Endothelial cell of umbilical vein (primary cell): ENCODE data around the gene EIF2S3. TPM values are rescaled to one million over a fixed set of nuclear protein-coding genes. Genes with fewer than 3 reads are reported as not detected.

Source experiments
- BruUV-seq: library from RNA; stranded (reverse); fragments of 400-500 nt; replicated peaks from 2 replicates; lab custom pipeline; 2021; lab: Mats Ljungman, UMichigan
- CTCF ChIA-PET: fragments of 300-600, 350-600 bp; sonication (Branson Sonifier 250); formaldehyde crosslinking; loops from one replicate; lab custom pipeline; 2021; ENCODE audit warnings: antibody characterized with exemption, inconsistent platforms; lab: Charles Lee
- POLR2A ChIA-PET: fragments of 300-600, 350-600 bp; sonication (Branson Sonifier 250); formaldehyde crosslinking; loops from one replicate; lab custom pipeline; 2021; ENCODE audit warnings: antibody characterized with exemption, inconsistent platforms; lab: Charles Lee
- DNase-seq: peaks from one replicate; pipeline ENCODE4 v3.0.0-alpha.2; 2011; ENCODE audit warnings: low read depth, low spot score
- FAIRE-seq: peaks from 2 replicates; lab custom pipeline; 2011; peaks lifted over from hg19 to GRCh38; lab: Jason Lieb, UNC
- H2AFZ ChIP-seq: 2 replicates; pipeline ENCODE4 v1.6.0; 2012; ENCODE audit warnings: low read depth, low read length, control low read depth, inconsistent platforms
- H3K27ac ChIP-seq: 2 replicates; pipeline ENCODE4 v1.5.1; 2011; ENCODE audit warnings: low read depth, mild to moderate bottlenecking, control low read depth, low read length, moderate library complexity; ENCODE audit not compliant: insufficient read depth
- H3K27me3 ChIP-seq, 2 experiments: 2 replicates each; pipeline versions ENCODE4 v1.6.0 to v1.6.1; 2011; ENCODE audit warnings: low read length in 2 of 2, mixed read lengths in 1 of 2; ENCODE audit not compliant: control insufficient read depth in 2 of 2, insufficient read depth in 2 of 2
- H3K36me3 ChIP-seq, 2 experiments: 2 replicates in 1 of 2; 3 replicates in 1 of 2; pipeline ENCODE4 v1.5.1; 2011; ENCODE audit warnings: low read length in 2 of 2, mild to moderate bottlenecking in 1 of 2, moderate library complexity in 1 of 2; ENCODE audit not compliant: control insufficient read depth in 2 of 2, insufficient read depth in 2 of 2; ENCODE audit errors: extremely low read depth in 1 of 2
- H3K4me1 ChIP-seq: 3 replicates; pipeline ENCODE4 v1.5.1; 2011; ENCODE audit warnings: mild to moderate bottlenecking, low read length; ENCODE audit not compliant: control insufficient read depth, insufficient read depth; ENCODE audit errors: extremely low read depth
- H3K4me2 ChIP-seq: 2 replicates; pipeline ENCODE4 v1.6.1; 2011; ENCODE audit warnings: low read length, control low read depth, mixed read lengths; ENCODE audit not compliant: insufficient read depth
- H3K4me3 ChIP-seq, 3 experiments: fragments of 200-600 bp in 1 of 3; sonication (generic), shearing (Covaris generic) in 1 of 3; replicated peaks in 1 of 3; 2 replicates each; pipeline ENCODE4 v1.5.1; 2011 to 2016; ENCODE audit warnings: control low read depth in 3 of 3, low read length in 3 of 3, mild to moderate bottlenecking in 2 of 3, inconsistent platforms in 1 of 3, low read depth in 1 of 3, moderate library complexity in 1 of 3; ENCODE audit not compliant: insufficient read depth in 1 of 3
- H3K79me2 ChIP-seq: 2 replicates; pipeline ENCODE4 v1.6.0; 2012; ENCODE audit warnings: low read length, inconsistent platforms; ENCODE audit not compliant: control insufficient read depth, insufficient read depth
- H3K9ac ChIP-seq: replicated peaks from 2 replicates; pipeline ENCODE3; 2011; ENCODE audit warnings: low read length, control low read depth; ENCODE audit not compliant: insufficient read depth; ENCODE audit errors: extremely low read depth
- H3K9me1 ChIP-seq: replicated peaks from 3 replicates; pipeline ENCODE4 v1.6.0; 2011; ENCODE audit warnings: mild to moderate bottlenecking, low read length; ENCODE audit not compliant: control insufficient read depth, insufficient read depth; ENCODE audit errors: extremely low read depth
- H3K9me3 ChIP-seq: replicated peaks from 2 replicates; pipeline ENCODE4 v1.5.1; 2012; ENCODE audit warnings: low read length, inconsistent platforms; ENCODE audit not compliant: control insufficient read depth, insufficient read depth
- H4K20me1 ChIP-seq: replicated peaks from 2 replicates; pipeline ENCODE3; 2011; ENCODE audit warnings: mild to moderate bottlenecking, low read length; ENCODE audit not compliant: control insufficient read depth, insufficient read depth; ENCODE audit errors: extremely low read depth
- CTCF ChIP-seq, 2 donors: IDR thresholded peaks; 1 replicate in 1 of 2; 2 replicates in 1 of 2; pipeline ENCODE4 v1.5.1; 2011; ENCODE audit warnings: low read length in 2 of 2, mild to moderate bottlenecking in 2 of 2, moderate library complexity in 2 of 2, control low read depth in 1 of 2, inconsistent platforms in 1 of 2, low read depth in 1 of 2; ENCODE audit not compliant: insufficient read depth in 1 of 2; ENCODE audit errors: extremely low read depth in 1 of 2
- EZH2 ChIP-seq: IDR thresholded peaks from 2 replicates; pipeline ENCODE4 v1.6.1; 2012; ENCODE audit warnings: borderline replicate concordance, low read depth, mild to moderate bottlenecking, moderate library complexity, low read length, inconsistent platforms; ENCODE audit not compliant: severe bottlenecking
- FOS ChIP-seq: IDR thresholded peaks from 2 replicates; pipeline ENCODE4 v1.6.1; 2011; ENCODE audit warnings: mild to moderate bottlenecking, low read length, moderate library complexity, borderline replicate concordance; ENCODE audit not compliant: insufficient read depth
- JUN ChIP-seq: IDR thresholded peaks from 2 replicates; pipeline ENCODE4 v1.6.1; 2011; ENCODE audit warnings: borderline replicate concordance, low read depth; ENCODE audit not compliant: insufficient read length, insufficient read depth
- MYC ChIP-seq: IDR thresholded peaks from one replicate; pipeline ENCODE4 v1.6.1; 2011; ENCODE audit warnings: mild to moderate bottlenecking, low read depth, low read length
- POLR2A ChIP-seq: IDR thresholded peaks from 2 replicates; pipeline ENCODE4 v1.6.1; 2012; ENCODE audit warnings: low read depth, mild to moderate bottlenecking, control low read depth, low read length
- dilution Hi-C: fragments of 300-500 bp; cut with MboI; formaldehyde crosslinking; loops from one replicate; pipeline ENCODE4 v1.15.0; 2019; ENCODE audit warnings: low sequenced_read_pairs; ENCODE audit not compliant: extremely low pct_ligation_motif_present
- intact Hi-C: fragments of 100-400 bp; cut with micrococcal nuclease; formaldehyde crosslinking; loops from one replicate; pipeline ENCODE4 v1.10.0; 2022
- polyA plus RNA-seq, 4 experiments: library from polyadenylated mRNA; depleted of rRNA in 3 of 4; stranded (reverse) in 3 of 4; unstranded in 1 of 4; fragments of >200 nt; gene quantifications; 2 replicates each; pipeline versions ENCODE4 v1.2.1 to v1.2.3, GENCODE V29; 2011 to 2012; ENCODE audit warnings: missing spikeins in 1 of 4
- total RNA-seq: library from RNA; stranded (reverse); gene quantifications from 2 replicates; pipeline ENCODE4 v1.2.3, GENCODE V29; 2021

Gene EIF2S3
- total and polyA plus RNA-seq, 2 donors (not counting 3 experiments of a cell fraction or from before 2014, with no cell fraction given): 35.8 to 161 TPM

GRCh38 chrX:24080704-24081103, 25.9 kb downstream of the EIF2S3 start:
- intact Hi-C loops (no loop called here), dilution Hi-C loops (no loop called here)
- ChIA-PET POLR2A (no interaction called here), CTCF (interaction anchor here (2.7 kb wide), 1 partner anchor 162 kb away, joined by 18 read pairs; no protein-coding TSS in a partner anchor)
- FAIRE-seq (no peak), DNase-seq (no peak)
- Histone ChIP-seq H3K4me1 (no peaks in the 10 kb centered on the region), H3K9me3 (no peaks in the 10 kb centered on the region), H3K36me3 (peaks cover 0 to 3% of the 10 kb centered on the region in 2 experiments), H3K4me2 (no peak overlapping the region), H4K20me1 (no peaks in the 10 kb centered on the region), H2AFZ (no peak overlapping the region), H3K4me3 (no peak overlapping the region), H3K27me3 (no peaks in the 10 kb centered on the region), H3K79me2 (no peaks in the 10 kb centered on the region), H3K9me1 (no peaks in the 10 kb centered on the region), H3K27ac (no peak overlapping the region), H3K9ac (no peak overlapping the region)
- BruUV-seq: no TSS peak
- no peak for TF ChIP-seq CTCF (IDR thresholded peaks at IDR 0.05; ENCODE audit: extremely low read depth in 1 of 2, insufficient read depth in 1 of 2, low read depth in 1 of 2, low read length in 2 of 2)
- TF ChIP-seq MYC: no peak
- TF ChIP-seq FOS: no peak
- no peak for TF ChIP-seq JUN
- no peak for TF ChIP-seq EZH2
- TF ChIP-seq POLR2A: no peak
